HuH-7 (cell line): ENCODE data around the gene TPRKB.
A peak's percentile ranks its signal among the peaks of the same experiment; 100 is the strongest.
"Not testable (repeated sequence)": the region's sequence is repeated elsewhere in the genome, so short reads cannot be mapped to it uniquely, and the experiment has no call there.

ENCODE experiments used
- DNase-seq: peaks from one replicate; pipeline ENCODE4 v3.0.0; 2011; ENCODE audit warnings: low spot score

Gene TPRKB

DNA sequence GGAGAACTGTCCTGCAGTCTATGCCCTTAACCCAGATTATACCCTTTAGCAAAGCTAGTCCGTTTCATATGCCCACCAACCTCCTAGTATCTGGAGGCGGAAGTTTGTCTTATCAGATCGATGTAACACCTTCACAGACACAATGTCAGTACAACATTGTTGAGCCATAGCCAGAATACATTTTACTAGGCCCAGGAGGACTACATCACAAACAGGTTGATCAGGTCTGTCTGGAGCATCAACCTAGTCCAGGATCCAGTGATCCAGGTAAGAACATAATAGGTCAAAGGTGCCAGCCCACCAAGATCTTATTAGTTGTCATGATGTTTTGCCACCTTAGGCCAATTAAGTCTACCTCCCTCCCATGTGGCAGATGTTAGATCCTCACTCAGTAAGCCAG is 2.0 kb upstream of the TPRKB start:
- DNase-seq = no peak

DNA sequence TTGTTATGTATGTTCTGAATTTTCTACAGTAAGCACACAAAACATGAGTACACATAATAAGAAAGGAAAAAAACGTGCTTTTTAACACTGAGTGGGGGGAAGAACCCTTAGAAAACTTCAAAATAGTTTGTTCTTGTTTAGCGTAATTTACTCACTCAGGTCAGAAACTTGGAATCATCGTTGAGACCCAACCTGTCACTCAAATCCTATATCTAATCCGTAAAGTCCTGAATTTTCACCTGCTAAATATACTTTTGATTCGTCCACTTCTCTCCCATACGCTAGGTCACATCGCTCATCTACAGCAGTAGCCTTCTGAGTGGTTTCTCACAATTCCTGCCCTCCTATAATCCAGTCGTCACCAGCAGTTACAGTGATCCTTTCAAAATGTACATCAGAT is 767 bp downstream of the TPRKB start:
- DNase-seq = no peak

GRCh38 chr2:73730810-73731209 is 6.3 kb downstream of the TPRKB start:
- no peak for DNase-seq

GRCh38 chr2:73728711-73729110 is 8.4 kb downstream of the TPRKB start:
- no peak for DNase-seq

- DNase-seq = no peak
These were observed 9.1 kb downstream of the TPRKB start for GRCh38 chr2:73728043-73728442.

- not testable (repeated sequence) for DNase-seq
These were observed 10.5 kb downstream of the TPRKB start for GRCh38 chr2:73726657-73727056.

GRCh38 chr2:73718851-73719621 is 18.1 kb downstream of the TPRKB start:
- DNase-seq = no peak

DNA sequence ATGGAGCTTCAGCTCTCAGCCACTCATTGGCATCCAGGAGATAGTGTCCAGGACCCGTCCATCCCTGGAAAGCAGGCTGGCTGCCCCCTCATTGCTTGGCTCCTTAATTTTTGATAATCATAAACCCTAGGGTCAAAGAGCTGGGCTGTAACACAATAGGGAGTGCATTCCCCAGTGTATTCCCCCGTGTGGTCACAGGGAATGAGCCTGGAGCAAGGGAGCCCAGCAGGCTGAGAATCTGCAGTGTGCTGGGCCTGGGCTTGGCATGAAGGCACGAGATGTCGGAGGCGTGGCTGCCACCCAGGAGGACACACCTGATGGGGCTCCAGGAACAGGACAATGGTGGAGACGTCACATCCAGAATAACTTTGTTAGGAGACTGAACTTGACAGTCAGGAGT is 18.7 kb downstream of the TPRKB start:
- DNase-seq = no peak

- not testable (repeated sequence) for DNase-seq
These were observed 19.4 kb downstream of the TPRKB start for GRCh38 chr2:73717695-73718094.

DNA sequence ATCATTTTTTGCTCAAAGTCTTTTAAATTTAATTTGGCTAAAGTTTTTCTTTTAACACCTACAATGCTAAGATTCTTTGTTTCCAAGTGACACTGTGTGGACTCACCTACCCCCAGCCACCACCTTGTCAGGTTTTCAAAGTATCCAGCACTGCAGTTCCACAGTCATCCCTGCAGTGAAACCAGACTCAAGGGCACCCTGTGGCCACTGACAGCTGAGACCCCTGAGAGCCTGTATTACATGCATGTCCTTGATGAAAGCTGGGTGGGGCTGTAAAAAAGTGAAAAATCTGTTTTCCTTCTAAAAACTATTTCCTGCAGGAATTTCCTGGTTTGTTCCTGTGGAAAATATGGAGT is 19.9 kb downstream of the TPRKB start:
- DNase-seq = no peak

- no peak for DNase-seq
These were observed 20.4 kb downstream of the TPRKB start for GRCh38 chr2:73716543-73717250.

DNA sequence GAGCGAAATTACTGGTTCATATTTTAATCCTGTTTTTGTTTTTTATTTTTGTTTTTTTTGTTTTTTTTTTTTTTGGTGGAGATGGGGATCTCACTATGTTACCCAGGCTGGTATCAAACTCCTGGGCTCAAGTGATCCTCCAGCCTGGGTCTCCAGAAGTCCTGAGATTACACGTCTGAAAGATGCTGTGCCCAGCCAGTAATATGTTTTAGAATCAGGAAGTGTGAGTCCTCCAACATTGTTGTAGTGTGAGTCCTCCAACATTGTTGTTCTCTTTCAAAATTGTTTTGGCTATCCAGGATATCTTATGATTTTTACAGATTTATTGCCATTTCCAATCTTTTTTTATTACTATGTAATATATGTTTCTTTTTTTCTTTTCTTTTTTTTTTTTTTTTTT is 23.1 kb downstream of the TPRKB start:
- DNase-seq = no peak

GRCh38 chr2:73708527-73708926 is 28.6 kb downstream of the TPRKB start:
- no peak for DNase-seq

- DNase-seq = no peak
These were observed 29.5 kb downstream of the TPRKB start for GRCh38 chr2:73707636-73708035.

GRCh38 chr2:73707058-73707457 is 30.1 kb downstream of the TPRKB start:
- peak; percentile 24 for DNase-seq

DNA sequence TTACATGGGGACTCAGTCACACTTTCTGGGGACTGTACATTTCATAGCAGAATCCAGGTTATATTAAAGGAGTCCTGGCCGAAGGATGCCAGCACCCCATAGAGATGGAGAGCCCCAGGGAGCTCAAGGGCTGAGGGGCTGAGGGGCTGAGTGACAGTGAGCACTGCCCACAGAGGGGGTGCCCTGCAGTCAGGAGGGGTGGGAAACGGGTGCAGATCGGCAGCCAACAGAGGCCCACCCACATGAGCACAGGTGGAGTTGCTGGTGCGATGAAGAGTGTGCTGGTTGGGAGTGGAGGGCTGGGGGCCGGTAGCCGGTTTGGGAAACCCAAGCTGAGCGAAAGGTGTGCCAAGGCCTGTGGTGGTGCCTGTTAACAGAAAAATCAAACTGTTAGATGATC is 32.1 kb downstream of the TPRKB start:
- no peak for DNase-seq

DNA sequence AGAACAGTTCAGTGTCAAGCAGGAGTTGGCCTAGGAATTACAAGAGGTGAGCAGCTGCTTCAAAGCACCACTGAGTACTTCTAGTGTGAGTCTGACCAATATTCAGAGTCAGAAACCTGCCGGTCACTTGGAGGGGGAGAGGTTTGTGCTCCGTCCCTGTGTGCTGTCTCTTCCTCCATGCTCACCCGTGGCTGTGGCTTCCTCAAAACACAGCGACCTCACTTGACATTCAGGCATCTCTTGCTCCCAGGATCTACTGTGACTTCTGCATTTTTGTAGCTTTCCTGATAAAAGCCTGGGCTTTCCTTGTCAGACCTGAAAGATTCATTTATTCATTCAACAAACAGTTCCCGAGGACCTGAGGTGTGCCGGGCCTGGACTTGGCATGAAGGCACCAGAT is 32.9 kb downstream of the TPRKB start:
- no peak for DNase-seq

DNA sequence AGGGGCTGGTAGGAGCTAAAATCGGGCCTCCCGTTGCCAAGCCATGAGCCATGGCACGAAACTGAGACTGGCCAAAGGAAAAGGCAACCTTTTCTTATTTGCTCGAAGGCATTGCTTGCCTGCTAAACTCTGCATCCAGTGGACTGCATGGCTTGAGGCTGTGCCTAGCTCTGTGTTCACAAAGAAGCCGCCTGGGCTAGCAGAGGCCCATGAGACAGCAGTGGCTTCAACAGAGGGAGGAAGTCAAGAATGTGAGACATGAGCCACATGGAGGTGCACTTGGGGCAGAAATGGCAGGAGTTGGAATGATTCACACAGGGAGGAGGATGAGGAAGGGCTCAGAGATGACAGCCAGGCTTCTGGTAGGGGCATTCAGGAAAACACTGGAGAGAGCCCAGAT is 33.5 kb downstream of the TPRKB start:
- DNase-seq = no peak

DNA sequence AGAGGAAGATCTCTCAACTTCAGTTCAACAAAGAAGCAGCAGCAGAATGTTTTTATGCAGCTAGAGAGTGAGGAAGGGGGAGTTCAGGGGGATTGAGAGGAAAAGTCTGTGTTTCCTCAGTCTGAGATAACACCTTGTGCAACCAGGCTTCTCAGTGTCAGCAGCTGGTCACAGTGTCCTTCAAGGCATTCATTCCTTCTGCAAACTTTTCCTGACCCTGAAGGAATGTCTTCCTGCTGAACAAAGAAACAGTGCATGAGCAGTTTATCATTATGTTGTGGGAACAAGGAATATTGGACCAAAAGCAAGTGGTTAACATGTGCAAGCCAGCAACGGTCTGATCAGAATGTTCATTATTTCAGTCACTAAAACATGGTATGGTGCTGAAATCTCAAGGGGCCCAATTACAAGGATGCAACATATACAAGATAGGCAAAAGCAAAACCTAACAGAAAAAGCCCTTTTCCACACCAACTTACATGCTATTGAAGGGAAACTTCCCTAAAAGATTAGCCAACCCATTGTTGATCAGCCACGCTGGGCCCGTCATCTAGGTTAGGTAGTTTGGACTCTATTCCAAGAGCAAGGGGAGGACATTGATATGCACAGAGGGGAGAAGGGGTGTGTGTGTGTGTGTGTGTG is 34.2 kb downstream of the TPRKB start:
- not testable (repeated sequence) for DNase-seq

- DNase-seq = peak; percentile 48
These were observed 35.0 kb downstream of the TPRKB start for GRCh38 chr2:73701968-73702665.

DNA sequence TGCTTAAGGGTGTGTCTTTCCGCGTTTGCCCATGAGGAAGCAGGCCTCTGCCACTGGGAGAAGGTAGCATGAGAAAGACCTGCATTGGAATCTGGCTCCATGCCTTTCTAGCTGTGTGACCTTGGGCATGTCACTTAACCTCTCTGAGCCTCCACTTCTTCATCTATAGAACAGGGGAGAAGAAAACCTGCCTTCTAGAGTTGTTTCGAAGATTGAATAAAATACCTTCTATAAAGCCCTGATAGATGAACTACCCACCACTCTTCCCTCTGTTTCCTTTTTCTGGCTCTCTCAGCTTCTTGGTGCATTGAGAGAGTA is 35.7 kb downstream of the TPRKB start:
- DNase-seq = not testable (repeated sequence)

DNA sequence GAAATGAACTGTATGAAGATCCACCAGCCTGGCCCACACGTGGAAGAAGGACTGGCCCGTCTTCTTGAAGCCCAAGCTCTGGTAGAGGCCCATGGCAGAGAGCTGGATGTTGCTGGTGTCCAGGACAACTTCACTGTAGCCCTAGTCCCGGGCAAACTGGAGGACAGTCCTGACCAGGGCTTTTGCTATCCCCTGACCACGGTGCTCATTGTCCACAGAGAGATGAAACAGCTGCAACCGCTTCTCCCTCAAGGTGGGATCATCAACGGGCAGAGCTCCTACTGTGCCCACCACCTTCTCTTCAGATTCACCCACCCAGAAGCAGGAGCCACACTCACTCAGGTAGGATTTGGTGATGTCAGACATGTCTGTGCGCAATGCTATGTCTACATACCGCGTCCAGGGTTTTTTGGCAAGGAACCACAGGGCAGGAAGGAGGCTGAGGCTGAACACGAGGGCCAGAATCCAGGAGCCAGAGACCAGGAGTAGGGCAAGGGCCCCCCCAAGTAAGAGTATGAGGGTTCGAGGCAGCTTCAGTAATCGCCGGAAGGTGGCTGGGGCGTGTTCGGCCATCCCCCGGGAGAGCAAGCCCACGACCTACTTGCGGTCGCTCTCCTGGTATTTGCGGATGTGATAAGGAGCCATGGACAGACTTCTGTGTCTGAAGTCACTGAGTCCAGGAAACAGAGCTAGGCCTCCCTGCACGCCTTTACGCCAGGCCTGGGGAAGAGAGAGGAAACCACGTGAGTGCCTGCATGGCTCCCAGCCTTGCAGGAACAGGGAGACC is 36.3 kb downstream of the TPRKB start:
- DNase-seq = no peak
